ENCODE data around the gene DLG4.
"Not testable (repeated sequence)": the region's sequence is repeated elsewhere in the genome, so short reads cannot be mapped to it uniquely, and the experiment has no call there.

DLG4 gene

DNA sequence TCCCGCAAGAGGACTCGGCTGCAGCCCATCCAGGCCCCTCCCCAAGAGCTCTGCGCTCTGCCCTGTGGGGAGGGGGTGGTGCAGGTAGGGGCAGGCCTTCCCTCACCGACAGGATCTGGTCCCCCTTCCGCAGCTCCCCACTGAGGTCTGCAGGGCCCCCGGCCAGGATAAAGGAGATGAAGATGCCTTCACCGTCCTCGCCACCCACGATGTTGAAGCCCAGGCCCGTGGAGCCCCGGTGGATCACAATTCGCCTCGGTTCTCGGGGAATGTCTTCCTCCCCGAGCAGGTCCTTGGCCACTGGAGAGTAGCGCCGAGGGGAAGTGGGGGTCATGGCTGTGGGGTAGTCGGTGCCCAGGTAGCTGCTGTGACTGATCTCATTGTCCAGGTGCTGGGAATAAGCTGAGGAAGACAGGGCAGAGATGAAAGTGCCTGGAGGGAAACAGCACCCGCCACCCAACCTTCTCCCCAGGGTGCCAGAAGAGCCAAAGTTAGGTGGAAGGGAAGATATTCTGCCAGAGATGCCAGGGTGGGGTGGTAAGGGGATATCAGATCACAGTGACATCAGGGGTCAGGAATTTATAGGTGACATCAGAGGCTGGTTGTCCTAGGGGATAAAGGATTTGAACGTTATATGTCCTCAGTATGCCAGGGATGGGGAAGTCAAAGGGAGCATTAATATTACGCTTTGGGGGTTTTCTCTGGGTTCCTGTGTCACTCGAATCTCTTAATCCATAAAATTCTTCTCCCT lies 22.8 kb downstream of the DLG4 start:
- in situ Hi-C loops (cut with MboI; ENCODE audit: low pct_unique_long_range_greater_than_20kb, low sequenced_read_pairs) = no loop called here
- no peak for DNase-seq

DNA sequence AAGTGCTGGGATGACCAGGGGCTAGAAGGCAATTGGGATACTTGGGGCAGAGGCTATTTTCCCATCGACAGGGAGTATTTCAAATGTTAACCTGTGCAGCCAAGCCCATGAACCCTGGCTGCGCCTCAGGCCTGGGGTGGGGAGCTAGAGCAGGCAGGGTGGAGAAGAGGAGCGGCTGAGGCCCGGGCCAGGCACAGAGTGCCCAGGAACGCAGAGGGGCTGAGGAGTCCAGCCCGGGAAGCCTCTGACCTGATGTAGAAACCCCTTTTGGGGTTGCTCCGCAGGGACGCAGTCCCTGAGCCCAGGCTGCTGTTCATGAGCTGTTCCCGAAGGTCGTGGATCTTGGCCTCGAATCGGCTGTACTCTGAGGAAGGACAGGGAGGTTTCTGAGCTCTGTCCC lies 23.7 kb downstream of the DLG4 start:
- in situ Hi-C loops (cut with MboI; ENCODE audit: low pct_unique_long_range_greater_than_20kb, low sequenced_read_pairs) = no loop called here
- DNase-seq = no peak

DNA sequence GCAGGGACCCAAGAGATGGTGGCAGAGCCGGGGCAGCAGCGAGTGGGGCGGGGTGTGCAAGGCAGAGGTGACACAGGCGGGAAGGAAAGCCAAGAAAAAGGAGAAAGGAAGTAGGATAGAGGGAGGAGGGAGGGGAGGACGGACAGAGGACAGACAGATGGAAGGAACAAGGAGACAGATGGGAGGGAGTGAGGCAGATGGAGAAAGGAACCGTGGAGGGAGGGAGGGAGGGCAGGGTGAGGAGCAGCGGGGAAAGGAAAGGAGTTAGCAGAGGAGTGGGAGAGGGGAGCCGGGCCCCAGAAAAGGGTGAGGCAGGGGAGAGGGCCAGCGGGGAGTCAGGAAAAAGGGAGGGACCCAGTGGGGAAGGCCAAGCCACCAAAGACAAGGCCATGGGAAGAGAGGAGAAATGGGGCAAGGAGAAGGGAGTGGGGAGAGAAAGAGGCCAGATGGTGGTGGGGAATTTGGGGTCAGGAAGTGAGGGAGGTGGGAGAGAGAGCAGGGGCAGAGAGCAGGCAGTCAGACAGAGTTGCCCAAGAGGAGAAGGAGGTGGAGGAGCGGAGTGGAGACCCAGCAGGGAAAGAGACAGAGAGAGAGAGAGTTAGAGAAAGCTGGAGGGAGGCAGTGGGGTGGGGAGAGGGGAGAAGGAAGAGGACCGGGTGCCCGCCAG lies 27.2 kb downstream of the DLG4 start:
- DNase-seq = no peak
- in situ Hi-C loops (cut with MboI; ENCODE audit: low pct_unique_long_range_greater_than_20kb, low sequenced_read_pairs) = no loop called here

DNA sequence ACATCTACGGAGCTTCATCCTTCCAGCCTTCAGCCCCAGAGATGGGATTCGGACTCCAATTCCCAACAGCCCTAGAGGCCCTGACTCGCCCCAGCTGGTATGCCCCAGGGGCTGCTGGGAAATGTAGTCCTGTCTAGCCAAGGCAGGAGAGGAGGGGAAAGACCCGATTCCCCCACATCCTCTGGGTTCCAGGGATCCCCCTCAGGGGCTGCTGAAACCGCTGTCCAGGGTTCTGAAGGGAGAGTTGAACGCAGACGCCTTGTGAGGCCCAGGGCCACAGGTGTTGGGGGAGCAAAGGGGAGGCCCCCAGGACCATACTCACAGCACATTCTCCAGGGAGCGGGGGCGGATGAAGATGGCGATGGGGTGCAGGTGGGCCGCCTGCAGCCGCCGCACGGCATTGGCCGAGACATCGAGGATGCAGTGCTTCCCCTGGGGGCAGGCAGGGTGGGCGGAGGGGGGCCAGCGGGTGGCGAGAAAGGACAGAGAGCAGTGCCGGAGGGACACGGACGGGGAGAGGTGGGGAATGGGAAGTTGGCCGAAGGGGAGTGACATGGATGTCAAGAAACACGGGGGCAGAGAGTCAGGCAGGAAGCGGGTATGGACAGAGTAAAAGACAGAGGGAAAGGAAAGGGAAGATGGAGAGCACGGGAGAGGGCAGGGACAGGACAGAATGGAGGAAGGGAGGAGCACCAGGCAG lies 27.9 kb downstream of the DLG4 start:
- DNase-seq = no peak
- in situ Hi-C loops (cut with MboI; ENCODE audit: low pct_unique_long_range_greater_than_20kb, low sequenced_read_pairs) = no loop called here

DNA sequence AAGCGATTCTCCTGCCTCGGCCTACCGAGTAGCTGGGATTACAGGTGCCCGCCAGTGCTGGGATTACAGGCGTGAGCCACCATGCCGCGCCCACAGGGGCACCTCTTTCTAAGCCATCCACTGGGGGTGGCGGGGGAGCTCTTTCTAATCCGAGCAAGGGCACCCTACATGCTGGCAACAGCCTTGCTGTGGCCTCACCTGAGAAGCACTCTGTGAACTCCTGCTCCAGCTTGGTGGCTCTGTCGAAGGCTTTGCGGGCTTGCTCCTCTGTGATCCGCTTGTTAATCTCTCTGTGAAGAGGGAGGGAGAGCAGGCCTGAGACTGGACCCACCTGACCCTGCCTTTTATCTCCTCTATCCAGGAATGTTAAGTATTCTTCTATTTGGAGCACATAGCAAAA lies 28.6 kb downstream of the DLG4 start:
- no peak for DNase-seq
- in situ Hi-C loops (cut with MboI; ENCODE audit: low pct_unique_long_range_greater_than_20kb, low sequenced_read_pairs) = no loop called here

DNA sequence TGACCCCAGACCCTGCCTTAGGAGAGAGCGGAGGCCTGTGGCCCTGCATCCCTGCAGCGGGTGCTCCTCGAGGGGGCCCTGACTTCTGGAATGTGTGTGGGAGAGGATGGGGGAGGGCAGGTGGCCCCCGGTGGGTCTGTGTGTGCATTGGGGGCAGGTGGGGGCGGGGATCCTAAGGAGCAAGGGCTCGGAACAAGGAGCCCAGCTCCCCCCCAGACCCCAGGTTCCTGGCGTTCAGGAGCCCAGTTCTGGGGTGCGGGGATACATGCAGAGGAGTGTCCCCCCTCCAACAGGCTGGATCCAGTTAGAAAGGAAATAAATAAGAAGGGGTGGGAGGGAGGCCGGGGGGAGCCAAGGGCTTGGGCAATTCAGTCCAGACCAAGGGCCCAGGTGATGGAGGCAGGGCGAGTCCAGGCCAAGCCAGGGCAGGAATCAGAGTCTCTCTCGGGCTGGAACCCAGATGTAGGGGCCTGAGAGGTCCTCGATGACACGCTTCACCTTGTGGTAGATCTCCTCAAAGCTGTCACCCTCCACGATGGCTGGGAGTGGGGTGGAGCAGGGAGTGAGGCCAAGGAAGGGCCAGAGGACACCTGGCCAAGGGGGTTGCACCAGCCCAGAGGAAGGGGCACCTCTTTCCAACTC lies 29.2 kb downstream of the DLG4 start:
- DNase-seq = no peak
- in situ Hi-C loops (cut with MboI; ENCODE audit: low pct_unique_long_range_greater_than_20kb, low sequenced_read_pairs) = no loop called here

DNA sequence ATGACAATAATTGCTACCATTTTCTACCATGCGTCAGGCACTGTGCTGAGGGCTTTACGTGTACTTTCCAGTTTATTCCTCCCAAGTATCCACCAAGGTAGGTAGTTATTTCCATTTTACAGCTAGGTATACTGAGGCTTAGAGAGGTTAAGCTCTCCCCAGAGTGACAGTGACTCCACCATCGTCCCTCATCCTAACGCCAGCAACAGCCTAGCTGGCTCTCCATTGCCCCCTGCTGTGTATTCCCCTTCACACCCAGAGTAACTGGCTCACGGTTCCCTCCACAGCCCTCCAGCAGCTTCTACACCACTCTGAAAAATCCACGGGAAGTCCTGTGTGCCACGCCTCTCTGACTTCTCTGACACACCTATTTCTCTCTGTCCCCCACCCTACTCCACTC lies 33.4 kb downstream of the DLG4 start:
- in situ Hi-C loops (cut with MboI; ENCODE audit: low pct_unique_long_range_greater_than_20kb, low sequenced_read_pairs) = no loop called here
- DNase-seq = peak; percentile 35

DNA sequence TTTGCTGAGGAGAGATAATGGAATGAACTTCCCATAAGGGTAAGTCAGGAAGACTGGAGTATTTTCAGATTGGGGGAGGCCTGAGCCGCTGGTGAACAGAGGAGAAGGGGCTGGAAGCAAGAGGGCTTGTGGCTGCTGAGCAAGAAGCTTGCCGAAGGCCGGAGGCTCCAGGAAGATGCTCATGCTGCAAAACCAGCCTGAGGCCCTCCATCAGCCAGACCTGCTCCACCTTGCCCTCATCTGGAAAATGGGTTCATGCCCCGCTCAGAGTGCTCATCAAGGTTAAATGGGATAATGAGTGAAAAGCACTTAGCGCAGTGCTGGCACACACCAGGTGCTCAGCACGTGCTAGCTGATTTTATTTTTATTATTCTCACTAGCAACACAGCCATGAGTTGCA lies 35.0 kb downstream of the DLG4 start:
- in situ Hi-C loops (cut with MboI; ENCODE audit: low pct_unique_long_range_greater_than_20kb, low sequenced_read_pairs) = no loop called here
- DNase-seq = no peak

DNA sequence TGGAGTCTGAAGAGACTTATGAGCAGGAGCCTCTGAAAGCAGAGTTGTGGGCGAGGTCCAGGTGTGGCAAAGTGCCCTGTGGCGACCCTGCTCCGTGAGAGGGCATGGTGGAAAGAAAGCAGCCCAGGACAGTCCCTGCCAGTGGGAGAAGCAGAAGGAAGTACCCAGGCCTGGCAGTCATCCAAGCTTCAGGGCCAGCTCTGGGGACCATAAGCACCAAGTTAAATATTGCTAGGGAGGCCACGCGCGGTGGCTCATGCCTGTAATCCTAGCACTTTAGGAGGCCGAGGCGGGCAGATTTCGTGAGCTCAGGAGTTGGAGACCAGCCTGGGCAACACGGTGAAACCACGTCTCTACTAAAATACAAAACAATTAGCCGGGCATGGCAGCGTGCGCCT lies 35.5 kb downstream of the DLG4 start:
- peak; percentile 28 for DNase-seq
- in situ Hi-C loops (cut with MboI; ENCODE audit: low pct_unique_long_range_greater_than_20kb, low sequenced_read_pairs) = no loop called here

DNA sequence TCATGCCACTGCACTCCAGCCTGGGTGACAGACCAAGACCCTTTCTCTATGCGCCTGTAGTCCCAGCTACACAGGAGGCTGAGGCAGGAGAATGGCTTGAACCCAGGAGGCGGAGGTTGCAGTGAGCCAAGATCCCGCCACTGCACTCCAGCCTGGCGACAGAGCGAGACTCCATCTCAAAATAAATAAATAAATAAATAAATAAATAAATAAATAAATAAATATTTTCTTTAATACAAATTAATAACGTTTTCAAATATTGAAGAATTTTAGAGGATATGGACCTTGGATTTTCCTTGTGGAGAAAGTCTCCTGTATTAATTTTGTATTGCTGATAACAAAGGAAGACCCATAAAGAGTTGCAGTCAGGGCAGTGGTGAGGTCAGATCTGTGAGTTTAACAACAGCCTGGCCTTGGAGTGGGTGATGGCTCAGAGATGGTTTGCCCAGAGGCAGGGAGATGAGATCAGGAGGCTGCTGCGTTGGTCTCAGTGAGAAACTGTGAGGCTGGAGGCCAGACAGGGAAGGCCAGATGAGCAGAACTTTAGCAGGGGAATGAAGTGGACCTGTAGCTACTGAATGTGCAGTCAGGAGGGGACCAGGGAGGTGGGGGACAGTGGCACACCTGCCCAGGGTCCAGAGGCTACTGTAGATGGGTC lies 36.1 kb downstream of the DLG4 start:
- no peak for DNase-seq
- in situ Hi-C loops (cut with MboI; ENCODE audit: low pct_unique_long_range_greater_than_20kb, low sequenced_read_pairs) = no loop called here

DNA sequence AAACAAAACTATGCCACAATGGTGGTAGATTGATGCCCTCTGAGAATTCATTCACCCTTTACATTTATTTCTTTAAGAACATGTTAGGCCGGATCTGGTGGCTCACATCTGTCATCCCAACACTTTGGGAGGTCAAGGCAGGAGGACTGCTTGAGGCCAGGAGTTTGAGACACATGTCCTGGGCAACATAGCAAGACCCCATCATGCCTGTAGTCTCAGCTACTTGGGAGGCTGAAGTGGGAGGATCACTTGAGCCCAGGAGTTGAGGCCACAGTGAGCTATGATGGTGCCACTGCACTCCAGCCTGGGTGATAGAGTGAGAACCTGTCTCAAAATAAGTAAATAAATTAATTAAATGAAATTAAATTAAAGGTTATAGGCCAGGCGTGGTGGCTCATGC lies 37.5 kb downstream of the DLG4 start:
- DNase-seq; in situ Hi-C loops (cut with MboI; ENCODE audit: low pct_unique_long_range_greater_than_20kb, low sequenced_read_pairs): not testable (repeated sequence)

DNA sequence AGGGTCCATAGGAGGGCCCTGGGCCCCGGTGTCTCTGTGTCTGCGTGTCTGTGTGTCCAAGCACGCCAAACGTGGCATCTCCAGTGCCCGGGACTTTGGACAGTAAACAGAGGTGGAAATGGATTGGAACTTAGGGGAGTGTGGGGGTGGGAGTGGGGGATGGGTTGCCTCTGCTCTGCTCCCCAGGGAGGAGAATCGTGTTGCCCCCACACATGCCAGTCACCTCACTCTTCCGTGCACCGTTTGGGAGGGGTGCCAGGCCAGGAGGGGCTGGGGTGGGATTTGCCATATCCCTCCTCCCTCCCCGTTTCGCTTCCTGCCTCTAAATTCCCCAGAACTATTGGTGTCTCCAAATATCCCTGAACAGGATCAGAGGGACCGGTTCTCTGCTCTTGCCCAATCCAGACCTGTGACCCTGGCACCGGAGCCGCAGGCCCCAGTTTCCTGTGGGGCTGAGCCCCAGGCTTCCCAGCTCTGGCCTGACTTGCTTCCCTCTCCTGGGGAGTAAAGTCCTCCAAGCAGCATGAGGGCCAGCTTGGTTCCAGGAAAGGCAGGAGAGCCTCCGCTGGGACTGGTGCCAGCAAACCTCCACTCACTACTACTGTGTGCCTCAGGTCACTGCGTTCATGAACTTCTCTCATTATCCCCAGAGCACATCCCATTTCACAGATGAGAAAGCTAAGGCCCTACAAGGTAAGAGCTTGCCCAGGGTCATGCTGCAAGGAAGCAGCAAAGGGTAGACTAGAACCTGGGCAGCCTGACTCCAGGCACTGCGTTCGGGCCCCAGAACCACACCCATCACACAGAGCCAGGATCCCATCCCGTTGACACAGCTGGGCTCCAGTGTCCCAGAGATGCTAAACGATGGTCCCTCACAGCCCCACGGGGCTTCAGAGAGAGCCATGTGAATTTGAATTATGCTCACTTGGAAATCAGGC lies 40.0 kb downstream of the DLG4 start, which contains the start of gene ASGR1:
Gene ASGR1 (minus strand): TSS at position 54 of the 938 bp plus-strand sequence. CDS start 807 bp downstream, outside the sequence.
- in situ Hi-C loops (cut with MboI; ENCODE audit: low pct_unique_long_range_greater_than_20kb, low sequenced_read_pairs) = no loop called here
- DNase-seq = no peak

DNA sequence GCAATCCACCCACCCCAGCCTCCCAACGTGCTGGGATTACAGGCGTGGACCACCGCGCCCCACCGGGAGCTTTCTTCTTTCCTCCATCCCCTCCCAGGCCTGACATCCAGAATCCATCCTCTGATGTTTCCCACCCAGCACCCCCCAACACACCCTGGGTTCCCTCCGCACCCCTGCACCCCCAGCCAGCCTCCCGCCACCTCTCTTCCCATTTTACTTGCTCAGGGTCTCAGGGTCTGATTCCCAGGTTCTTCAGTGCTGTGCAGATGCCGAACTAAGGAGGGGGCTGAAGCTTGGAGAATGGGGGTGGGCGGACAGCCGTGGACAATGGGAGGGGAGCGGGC lies 40.7 kb downstream of the DLG4 start:
- in situ Hi-C loops (cut with MboI; ENCODE audit: low pct_unique_long_range_greater_than_20kb, low sequenced_read_pairs) = no loop called here

DNA sequence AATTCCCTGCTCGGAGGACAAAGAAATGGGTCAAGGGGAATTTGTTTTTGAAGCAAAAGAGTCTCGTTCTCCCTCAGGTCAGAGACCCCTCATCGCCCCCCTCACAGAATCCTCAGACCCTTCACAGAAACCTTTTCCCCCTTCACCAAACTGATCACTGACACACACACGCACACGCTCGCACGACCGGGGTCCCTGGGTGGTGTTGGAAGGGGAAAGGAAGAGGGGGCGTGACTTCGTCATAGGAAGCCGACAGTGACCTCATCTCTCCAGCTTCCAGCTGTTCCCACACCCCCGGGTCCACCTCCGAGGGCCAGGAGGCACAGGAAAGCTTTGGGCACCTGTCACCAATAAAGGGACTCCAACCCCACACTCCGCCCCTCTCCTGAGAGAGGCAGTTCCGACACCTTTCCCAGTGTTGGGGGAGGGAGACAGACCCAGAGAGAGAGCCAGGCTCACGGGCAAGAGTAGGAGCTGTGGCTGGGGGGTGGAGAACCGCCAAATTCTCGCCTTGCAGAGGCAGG lies 41.6 kb downstream of the DLG4 start:
- peak; percentile 22 for DNase-seq
- in situ Hi-C loops (cut with MboI; ENCODE audit: low pct_unique_long_range_greater_than_20kb, low sequenced_read_pairs) = no loop called here

More for the DNA sequence above, 40.7 kb downstream of the DLG4 start:
- no peak for DNase-seq

DNA sequence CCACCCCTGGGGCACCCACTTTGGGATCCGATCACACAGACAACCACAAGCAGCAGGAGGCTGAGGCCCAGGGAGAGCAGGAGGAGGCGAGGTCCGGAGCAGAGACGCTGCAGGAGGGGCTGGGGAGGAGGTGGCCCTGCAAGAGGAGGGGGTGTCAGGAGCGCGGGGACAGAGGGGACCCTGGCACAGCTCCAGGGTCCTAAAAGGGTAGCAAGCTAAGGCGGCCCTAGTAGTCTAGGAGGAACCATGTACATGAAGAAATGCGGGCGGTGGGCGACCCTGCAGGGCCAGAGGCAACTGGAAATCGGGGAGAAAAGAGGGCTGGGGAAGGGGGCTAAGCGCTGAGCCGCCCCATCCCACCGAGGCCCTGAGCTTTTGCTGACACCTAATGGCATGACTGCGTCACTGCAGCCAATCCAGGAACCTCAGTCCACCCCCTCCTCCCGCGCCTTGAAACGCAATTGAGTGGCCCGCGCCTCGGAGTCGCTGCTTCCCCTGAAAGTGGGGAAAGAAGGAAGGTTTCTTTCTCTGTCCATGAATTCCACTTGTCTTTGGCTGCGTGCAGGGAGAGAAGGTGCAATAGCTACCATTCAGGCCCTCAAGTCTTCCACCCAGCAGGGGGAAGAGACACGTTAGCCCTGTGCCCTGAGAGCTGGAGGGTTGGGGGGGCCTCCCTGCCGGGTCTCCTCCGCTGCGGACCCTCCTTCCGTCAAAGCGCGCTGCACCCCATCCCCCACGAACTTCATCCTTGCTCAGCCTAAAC lies 42.3 kb downstream of the DLG4 start:
- peak; percentile 81 for DNase-seq
- in situ Hi-C loops (cut with MboI; ENCODE audit: low pct_unique_long_range_greater_than_20kb, low sequenced_read_pairs) = no loop called here

DNA sequence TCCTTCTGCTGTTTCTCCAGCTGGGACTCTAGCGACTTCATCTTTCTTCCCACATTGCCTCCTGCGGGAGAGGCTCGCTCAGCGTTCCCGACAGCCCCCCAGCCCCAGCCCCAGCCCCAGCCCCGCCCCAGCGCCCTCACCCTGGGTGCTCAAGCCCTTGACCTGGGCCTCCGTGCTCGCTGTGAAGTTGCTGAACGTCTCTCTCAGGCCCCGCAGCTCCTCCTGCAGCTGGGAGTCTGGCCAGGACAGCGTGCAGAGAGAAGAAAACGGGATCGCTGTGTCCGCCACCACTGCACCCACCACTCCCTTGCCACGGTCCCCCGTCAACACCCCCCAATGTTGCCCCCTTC lies 42.8 kb downstream of the DLG4 start:
- no peak for DNase-seq
- in situ Hi-C loops (cut with MboI; ENCODE audit: low pct_unique_long_range_greater_than_20kb, low sequenced_read_pairs) = no loop called here

DNA sequence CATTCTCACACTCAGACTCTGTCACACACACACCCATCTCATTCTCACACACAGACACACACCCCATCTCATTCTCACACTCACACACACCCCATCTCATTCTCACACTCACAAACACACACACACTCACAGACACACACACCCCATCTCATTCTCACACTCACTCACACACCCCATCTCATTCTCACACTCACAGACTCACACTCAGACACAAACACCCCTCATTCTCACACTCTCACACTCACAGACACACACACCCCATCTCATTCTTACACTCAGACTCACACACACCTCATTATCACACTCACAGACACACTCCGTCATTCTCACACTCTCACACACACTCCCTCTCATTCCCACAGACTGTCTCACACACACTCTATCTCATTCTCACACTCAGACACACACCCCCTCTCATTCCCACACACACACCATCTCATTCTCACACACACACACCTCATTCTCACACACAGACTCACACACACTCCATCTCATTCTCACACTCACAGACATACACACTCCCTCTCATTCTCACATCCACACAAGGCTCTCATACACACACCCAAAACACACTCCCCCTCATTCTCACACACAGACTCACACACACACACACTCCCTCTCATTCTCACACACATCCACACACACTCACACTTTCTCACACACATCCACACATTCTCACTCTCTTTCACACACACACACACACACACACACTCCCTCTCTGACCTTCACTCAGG lies 43.4 kb downstream of the DLG4 start:
- no peak for DNase-seq
- in situ Hi-C loops (cut with MboI; ENCODE audit: low pct_unique_long_range_greater_than_20kb, low sequenced_read_pairs) = no loop called here

Data from KBM-7 (cell line).